Stimulated activated CD8-positive, alpha-beta memory T cell treated with anti-CD3 and anti-CD28 coated beads, Interleukin-15, amount 100 ng/mL, for 1 hour (primary cell): Measurements from ENCODE around the gene CDH22.

Experiments
- DNase-seq: peaks from one replicate; pipeline ENCODE4 v3.0.0-alpha.2; 2020; ENCODE audit warnings: low read depth

The CDH22 gene

GRCh38 chr20:46214824-46215488 lies 93.3 kb downstream of the CDH22 start:
- DNase-seq = no peak

- no peak for DNase-seq
These were observed 94.1 kb downstream of the CDH22 start for GRCh38 chr20:46213946-46214823.

DNA sequence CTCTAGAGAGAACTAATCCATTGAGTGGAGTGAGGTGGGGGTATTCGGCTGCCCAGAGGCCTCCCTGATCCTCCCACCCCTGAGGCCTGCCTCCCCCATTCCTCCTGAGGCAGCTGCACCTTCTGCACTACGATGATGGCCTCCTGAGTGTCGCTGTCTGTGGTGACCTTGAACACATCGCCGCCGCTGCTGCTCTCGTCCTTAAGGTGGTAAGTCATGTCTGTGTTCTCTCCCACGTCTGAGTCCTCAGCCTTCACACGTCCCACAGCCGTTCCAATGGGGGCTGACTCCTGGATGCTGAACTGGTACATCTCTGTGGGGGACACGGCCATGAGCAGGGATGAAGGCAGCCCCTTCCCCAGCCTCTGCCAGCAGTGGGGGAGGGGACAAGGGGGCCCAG lies 95.4 kb downstream of the CDH22 start:
- no peak for DNase-seq

DNA sequence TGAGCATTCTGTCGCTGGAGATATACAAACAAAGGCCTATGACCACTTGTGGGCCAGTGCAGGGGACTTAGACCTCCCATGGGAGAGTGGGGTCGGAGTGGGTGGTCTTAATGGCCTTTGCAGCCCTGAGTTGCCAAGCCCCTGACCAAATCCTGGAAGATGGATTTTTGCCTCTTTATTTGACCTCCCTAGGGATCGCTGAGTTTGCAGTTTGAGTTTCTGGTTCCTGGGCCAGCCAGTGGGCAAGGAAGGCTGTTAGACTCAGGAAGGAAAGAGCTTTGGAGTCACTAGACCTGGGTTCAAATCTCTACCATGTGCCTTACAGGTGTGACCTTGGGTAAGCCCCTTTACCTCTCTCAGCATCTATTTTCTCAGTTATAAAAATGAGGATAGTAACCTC lies 96.0 kb downstream of the CDH22 start:
- DNase-seq = no peak

- DNase-seq = no peak
These were observed 97.0 kb downstream of the CDH22 start for GRCh38 chr20:46211331-46211722.

DNA sequence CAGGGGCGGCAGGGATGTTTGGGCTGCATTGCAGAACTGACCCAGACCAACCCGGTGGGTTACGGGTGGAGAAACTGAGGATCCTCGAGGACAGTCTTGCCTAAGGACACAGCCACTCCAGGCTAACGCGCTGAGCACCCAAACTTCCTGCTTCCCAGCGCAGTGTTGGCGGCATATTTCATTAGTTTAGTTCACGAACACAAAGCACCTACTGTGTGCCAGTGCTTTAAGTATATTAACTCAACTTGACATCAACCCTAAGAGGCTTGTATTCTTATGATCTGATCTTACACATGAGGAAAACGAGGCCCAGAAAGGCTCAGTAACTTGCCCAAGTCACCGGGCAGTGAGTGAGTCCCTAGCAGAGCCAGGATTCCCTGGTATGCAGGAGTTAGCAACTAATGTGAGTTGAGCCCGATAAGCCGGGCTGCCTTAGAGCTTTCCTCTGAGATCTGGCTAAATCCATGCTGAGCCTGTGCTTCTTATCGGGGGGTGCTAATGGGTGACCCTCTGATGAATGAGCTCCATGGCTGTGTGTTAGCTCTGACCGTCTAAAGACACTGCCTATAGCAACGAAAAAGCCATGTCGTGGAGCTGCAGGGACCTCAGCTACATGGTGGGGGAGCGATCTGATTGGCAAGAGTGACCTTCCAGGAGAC lies 97.5 kb downstream of the CDH22 start:
- no peak for DNase-seq

- DNase-seq = no peak
These were observed 98.2 kb downstream of the CDH22 start for GRCh38 chr20:46209930-46210671.

GRCh38 chr20:46207793-46208192 lies 100.5 kb downstream of the CDH22 start:
- DNase-seq = no peak

DNA sequence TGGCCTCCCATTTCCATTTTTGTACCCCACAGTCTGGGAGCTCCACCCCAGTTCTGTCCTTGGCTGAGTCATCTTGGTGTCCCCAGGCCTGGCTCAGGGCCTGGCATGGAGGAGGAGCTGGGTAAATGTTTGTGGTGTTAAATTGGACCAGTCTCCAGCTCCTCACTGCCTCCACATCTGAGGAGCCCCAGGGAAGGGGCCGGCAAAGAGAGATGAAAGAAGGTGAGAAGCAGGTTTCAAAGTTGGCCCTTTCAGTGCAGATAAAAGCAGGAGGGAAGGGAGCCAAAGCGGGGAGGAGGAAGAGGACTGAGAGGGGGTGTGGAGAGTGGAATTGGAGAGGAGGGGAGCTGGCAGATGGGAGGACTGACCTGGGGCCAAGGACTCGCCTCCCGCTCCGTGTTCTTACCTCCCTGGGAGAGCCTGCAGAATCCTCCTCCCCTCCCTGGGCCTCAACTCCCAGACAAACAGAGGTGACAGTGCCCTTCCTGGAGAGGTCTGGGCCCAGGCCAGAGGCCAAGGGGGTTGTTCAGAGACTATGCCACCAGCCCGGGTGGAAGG lies 101.2 kb downstream of the CDH22 start:
- DNase-seq = no peak

- no peak for DNase-seq
These were observed 102.3 kb downstream of the CDH22 start for GRCh38 chr20:46206025-46206424.

- DNase-seq = no peak
These were observed 102.9 kb downstream of the CDH22 start for GRCh38 chr20:46205349-46205748.

DNA sequence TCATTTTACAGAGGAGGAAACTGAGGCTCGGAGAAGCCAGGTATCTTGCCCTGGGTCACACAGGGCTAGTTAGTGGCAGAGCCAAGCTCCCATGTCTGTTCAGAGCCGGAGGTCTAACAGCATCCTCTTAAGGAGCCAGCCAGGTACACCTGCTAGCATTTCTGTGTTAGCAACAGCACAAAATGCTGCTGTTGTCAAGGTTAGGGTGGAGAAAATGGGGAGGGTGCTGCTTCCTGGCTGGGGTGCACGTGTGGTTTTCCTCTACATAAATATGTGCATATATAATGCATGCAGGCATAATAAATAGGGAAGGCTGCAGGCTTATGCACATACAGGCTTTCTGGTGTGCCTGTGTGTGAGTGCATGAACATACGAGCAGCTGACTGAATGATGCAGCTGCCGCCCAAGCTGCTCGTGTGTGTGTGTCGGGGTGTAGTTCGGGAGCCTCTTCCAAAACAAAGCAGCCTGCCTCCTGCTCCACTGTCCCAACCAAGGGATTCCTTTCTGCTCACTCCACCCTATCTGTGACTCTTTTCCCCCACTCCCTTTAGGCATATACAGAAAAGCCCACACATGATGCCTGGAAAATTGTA lies 103.6 kb downstream of the CDH22 start:
- DNase-seq = no peak

- no peak for DNase-seq
These were observed 104.8 kb downstream of the CDH22 start for GRCh38 chr20:46203510-46203837.

GRCh38 chr20:46202766-46203509 lies 105.4 kb downstream of the CDH22 start:
- DNase-seq = no peak

GRCh38 chr20:46200582-46201570 lies 107.4 kb downstream of the CDH22 start:
- no peak for DNase-seq

DNA sequence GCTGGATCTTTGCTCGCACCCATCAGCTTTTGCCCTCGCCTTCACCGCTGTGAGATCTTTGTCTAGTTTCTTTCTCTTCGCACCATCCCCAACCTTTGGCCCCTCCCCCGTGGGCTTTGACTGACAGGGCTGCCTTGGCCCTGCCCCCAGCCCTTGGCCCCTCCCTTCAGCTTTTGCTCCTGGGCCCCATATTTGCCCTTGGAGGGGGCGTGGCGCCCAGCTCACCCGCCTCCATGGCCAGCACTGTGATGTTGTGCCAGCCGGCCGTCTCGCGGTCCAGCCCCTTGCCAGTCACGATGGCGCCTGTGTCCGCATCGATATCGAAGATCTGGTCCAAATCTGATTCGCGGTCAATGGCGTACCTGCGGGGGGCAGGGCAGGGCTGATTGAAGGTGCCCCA lies 109.1 kb downstream of the CDH22 start:
- no peak for DNase-seq

- no peak for DNase-seq
These were observed 111.3 kb downstream of the CDH22 start for GRCh38 chr20:46196990-46197389.

DNA sequence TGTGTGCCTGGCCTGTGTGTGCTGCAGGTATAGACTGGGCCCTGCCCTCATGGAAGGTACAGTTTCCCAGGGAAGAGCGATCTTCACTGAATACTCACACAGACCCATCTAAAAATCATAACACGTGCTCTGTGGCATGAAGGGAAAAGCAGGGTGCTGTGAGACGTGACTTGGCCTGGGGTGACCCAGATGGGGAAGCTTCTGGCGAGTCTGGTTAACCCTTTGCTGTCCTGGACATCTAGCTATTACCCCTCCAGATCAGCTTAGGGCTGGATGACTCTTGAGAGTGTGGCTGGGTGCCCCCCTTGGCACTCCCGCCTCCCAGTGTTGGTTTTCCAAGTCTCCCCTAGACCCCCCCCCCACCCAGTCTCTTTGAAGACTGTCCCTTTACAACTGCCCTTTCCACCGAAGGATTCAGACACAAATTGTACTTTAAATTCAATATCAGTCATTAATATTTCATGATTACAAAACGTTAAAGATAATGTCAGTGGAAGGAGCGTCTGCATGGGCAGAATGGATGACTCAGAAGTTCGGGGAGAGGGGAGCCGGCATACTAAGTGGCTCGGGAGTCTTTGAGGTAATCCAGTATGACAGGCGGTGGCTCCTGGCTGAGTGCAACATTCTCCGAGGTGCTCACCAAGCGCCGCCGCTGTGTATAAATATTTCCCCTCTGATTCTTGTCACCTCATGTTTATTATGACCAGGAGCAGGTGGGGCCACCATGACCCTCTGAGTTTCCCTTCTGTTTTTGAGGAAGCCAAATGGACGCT lies 112.8 kb downstream of the CDH22 start:
- DNase-seq = no peak

DNA sequence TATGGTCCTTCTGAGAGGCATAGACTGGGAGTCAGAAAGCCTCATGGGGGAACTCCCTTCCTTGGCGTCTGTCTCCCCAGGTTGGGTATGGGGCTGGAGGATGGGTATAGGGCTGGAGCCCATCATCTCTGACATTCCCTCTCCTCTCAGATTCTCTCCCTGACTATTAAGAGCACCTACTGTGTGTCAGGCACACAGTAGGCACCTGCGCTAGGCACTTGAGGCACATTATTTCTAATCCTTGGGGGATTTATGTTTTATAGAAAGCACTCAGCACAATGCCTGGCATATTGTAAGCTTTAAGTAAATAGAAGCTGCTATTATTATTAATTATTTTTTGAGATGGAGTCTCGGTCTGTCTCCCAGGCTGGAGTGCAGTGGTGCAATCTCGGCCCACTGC lies 113.9 kb downstream of the CDH22 start:
- no peak for DNase-seq
